Subcutaneous adipose tissue (tissue), 4 donors: Measurements from ENCODE around the gene RSRC1. TPM values are rescaled to one million over a fixed set of nuclear protein-coding genes. Genes with fewer than 3 reads are reported as not detected.

Experiments
- total RNA-seq, 4 donors: library from RNA; depleted of rRNA; stranded (reverse); fragments of >200 nt; gene quantifications; one replicate each; pipeline ENCODE4 v1.1.0, GENCODE V29; 2016
- TF ChIP-seq, protein P1 (sequence below): fragments of 450-650 bp; IDR thresholded peaks from one replicate; pipeline ENCODE4 v1.5.1; 2016; ENCODE audit warnings: low read depth, mild to moderate bottlenecking, control low read depth, antibody characterized with exemption, moderate library complexity

RSRC1 gene
- total RNA-seq, 4 donors from 2014 or later = 64.3 to 75.0 (median 68.4) TPM

GRCh38 chr3:158167737-158168557 is 58.1 kb downstream of the RSRC1 start:
- TF ChIP-seq, protein P1, sequence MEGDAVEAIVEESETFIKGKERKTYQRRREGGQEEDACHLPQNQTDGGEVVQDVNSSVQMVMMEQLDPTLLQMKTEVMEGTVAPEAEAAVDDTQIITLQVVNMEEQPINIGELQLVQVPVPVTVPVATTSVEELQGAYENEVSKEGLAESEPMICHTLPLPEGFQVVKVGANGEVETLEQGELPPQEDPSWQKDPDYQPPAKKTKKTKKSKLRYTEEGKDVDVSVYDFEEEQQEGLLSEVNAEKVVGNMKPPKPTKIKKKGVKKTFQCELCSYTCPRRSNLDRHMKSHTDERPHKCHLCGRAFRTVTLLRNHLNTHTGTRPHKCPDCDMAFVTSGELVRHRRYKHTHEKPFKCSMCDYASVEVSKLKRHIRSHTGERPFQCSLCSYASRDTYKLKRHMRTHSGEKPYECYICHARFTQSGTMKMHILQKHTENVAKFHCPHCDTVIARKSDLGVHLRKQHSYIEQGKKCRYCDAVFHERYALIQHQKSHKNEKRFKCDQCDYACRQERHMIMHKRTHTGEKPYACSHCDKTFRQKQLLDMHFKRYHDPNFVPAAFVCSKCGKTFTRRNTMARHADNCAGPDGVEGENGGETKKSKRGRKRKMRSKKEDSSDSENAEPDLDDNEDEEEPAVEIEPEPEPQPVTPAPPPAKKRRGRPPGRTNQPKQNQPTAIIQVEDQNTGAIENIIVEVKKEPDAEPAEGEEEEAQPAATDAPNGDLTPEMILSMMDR = no peak

DNA sequence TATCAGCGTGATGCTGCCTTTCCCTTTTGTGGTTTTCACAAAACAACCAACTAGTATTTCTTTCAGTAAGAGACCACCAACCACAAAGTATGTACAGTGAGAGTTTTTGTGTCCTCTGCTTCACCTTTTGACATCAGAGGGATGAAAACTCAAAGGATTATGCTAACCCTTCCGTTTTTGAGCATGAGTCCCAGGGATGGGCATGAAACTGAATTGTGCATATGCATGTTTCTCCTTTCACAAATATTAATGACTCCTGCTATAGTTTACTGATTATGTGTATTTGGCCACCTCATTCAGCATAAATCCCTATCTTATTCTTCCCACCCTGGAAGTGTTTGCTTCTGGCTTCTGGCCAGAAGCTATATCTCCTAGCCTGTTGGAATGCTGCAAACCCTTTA is 59.2 kb downstream of the RSRC1 start:
- TF ChIP-seq, protein P1 = no peak

GRCh38 chr3:158181096-158181495 is 71.2 kb downstream of the RSRC1 start:
- TF ChIP-seq, protein P1 = no peak

- TF ChIP-seq, protein P1 = no peak
Observed at GRCh38 chr3:158185711-158186110, 75.8 kb downstream of the RSRC1 start.

DNA sequence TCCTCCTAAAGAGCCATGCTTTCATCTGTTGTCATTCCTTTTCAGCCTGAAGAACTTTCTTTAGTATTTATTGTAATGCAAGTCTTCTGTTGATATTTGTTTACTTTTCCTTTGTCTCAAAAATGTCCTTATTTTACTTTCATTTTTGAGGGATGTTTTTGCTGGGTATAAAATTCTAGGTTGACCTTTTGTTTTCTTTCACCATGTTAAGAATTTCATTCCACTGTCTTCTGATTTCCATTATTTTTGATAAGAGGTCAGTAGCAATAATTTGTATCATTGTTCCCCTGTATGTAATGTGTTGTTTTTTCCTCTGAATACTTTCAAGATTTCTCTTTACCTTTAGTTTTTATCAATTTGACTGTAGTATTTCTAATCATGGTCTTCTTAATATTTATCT is 91.1 kb downstream of the RSRC1 start:
- TF ChIP-seq, protein P1 = no peak

- TF ChIP-seq, protein P1 = no peak
Observed at GRCh38 chr3:158205324-158205723, 95.4 kb downstream of the RSRC1 start.

GRCh38 chr3:158205994-158206393 is 96.1 kb downstream of the RSRC1 start:
- TF ChIP-seq, protein P1 = no peak
